ENCODE measurements around the gene GRIK5. TPM values are rescaled to one million over a fixed set of nuclear protein-coding genes. Genes with fewer than 3 reads are reported as not detected.

Gene GRIK5
- total RNA-seq, 1 donor from 2014 or later: 15.5 TPM

GRCh38 chr19:42066075-42066754 is 3.8 kb downstream of the GRIK5 start:
- Histone ChIP-seq H3K27me3 (no peaks in the 10 kb centered on the region), H3K27ac (no peak overlapping the region), H3K36me3 (peaks cover 7 to 24% of the 10 kb centered on the region in 2 donors), H3K9me3 (no peaks in the 10 kb centered on the region), H3K4me1 (peaks cover 0 to 7% of the 10 kb centered on the region in 2 donors), H3K4me3 (no peak overlapping the region)
- TF ChIP-seq, protein P1, sequence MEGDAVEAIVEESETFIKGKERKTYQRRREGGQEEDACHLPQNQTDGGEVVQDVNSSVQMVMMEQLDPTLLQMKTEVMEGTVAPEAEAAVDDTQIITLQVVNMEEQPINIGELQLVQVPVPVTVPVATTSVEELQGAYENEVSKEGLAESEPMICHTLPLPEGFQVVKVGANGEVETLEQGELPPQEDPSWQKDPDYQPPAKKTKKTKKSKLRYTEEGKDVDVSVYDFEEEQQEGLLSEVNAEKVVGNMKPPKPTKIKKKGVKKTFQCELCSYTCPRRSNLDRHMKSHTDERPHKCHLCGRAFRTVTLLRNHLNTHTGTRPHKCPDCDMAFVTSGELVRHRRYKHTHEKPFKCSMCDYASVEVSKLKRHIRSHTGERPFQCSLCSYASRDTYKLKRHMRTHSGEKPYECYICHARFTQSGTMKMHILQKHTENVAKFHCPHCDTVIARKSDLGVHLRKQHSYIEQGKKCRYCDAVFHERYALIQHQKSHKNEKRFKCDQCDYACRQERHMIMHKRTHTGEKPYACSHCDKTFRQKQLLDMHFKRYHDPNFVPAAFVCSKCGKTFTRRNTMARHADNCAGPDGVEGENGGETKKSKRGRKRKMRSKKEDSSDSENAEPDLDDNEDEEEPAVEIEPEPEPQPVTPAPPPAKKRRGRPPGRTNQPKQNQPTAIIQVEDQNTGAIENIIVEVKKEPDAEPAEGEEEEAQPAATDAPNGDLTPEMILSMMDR (IDR thresholded peaks at IDR 0.05): no peak
- intact Hi-C loops (cut with DNase I): no loop called here
- DNase-seq (ENCODE audit: low spot score in 2 of 2): no peak

- H3K27ac ChIP-seq: no peak overlapping the region
- H3K9me3 ChIP-seq: no peaks in the 10 kb centered on the region
- TF ChIP-seq, protein P1 (IDR thresholded peaks at IDR 0.05): no peak
- H3K4me1 ChIP-seq: peaks cover 0 to 4% of the 10 kb centered on the region in 2 donors
- H3K4me3 ChIP-seq: no peak overlapping the region
- intact Hi-C loops (cut with DNase I): no loop called here
- H3K36me3 ChIP-seq: peaks cover 7 to 24% of the 10 kb centered on the region in 2 donors
- no peak for DNase-seq (ENCODE audit: low spot score in 2 of 2)
- H3K27me3 ChIP-seq: no peaks in the 10 kb centered on the region
These were observed 4.5 kb downstream of the GRIK5 start for GRCh38 chr19:42065511-42065910.

DNA sequence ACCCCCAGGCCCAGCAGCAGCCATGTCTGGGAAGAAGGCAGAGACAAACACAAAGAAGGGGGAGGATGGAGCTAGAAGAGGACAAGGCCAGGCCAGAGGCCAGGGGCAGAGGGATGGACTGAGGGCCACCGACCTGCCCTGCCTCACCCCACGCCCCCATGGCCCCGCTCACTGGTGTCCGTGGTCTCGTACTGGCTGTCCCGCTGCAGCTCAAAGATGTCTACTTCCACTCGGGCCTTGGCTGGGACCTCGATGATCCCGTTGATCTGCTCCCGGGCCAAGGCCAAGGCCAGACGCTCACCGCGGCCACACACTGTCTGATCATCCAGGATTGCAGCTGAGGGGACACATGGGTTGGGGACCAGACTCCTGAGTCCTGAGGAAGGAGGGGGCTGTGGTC is 5.0 kb downstream of the GRIK5 start:
- TF ChIP-seq, protein P1 (IDR thresholded peaks at IDR 0.05): no peak
- no peak overlapping the region for H3K27ac ChIP-seq
- intact Hi-C loops (cut with DNase I): no loop called here
- no peaks in the 10 kb centered on the region for H3K4me1 ChIP-seq
- no peaks in the 10 kb centered on the region for H3K9me3 ChIP-seq
- peaks cover 7 to 24% of the 10 kb centered on the region in 2 donors for H3K36me3 ChIP-seq
- no peak for DNase-seq (ENCODE audit: low spot score in 2 of 2)
- H3K4me3 ChIP-seq: no peak overlapping the region
- H3K27me3 ChIP-seq: no peaks in the 10 kb centered on the region

DNA sequence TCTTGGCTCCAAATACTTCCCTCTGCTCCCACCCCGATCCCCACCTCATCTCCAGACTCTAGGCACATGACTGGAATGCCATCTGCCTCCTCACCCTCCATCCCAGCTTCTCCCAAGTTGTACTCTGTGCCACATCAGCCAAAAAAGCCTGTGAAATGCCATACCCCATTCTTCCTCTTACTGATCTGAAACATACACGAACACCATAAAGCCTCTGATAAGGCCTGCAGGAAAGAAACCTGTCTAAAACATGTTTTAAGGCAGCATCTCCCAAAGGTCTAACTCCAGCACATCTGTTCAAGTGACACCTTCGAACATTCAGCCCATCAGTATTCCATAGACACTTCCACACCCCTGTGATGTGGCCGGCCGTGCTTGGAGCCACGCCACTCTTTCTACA is 5.6 kb downstream of the GRIK5 start:
- no peak overlapping the region for H3K27ac ChIP-seq
- H3K4me3 ChIP-seq: no peak overlapping the region
- peaks cover 12 to 26% of the 10 kb centered on the region in 2 donors for H3K36me3 ChIP-seq
- no peaks in the 10 kb centered on the region for H3K9me3 ChIP-seq
- intact Hi-C loops (cut with DNase I): no loop called here
- H3K27me3 ChIP-seq: no peaks in the 10 kb centered on the region
- DNase-seq (ENCODE audit: low spot score in 2 of 2): no peak
- TF ChIP-seq, protein P1 (IDR thresholded peaks at IDR 0.05): no peak
- H3K4me1 ChIP-seq: no peaks in the 10 kb centered on the region

DNA sequence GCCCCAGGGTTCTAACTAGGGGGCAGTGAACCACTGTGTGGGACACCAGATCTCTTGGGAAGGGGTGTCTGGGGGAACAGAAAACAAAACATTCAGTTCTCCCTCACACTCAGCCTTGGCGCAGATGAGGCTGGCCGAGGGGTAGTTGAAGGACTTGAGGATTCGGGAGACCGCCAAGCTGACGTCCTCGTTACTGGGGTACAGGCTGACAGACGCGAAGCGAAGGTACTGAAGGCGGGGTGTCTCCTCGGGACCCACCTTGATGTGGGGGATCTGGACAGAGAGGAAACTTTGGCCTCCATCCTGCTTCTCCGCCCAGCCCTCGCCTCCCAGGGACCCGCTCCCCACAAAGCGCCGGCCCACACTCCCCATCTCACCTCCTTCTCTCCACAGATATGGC is 7.6 kb downstream of the GRIK5 start:
- Histone ChIP-seq H3K4me3 (no peak overlapping the region), H3K27me3 (no peaks in the 10 kb centered on the region), H3K27ac (no peak overlapping the region), H3K36me3 (peaks cover 22 to 38% of the 10 kb centered on the region in 2 donors), H3K4me1 (no peaks in the 10 kb centered on the region), H3K9me3 (no peaks in the 10 kb centered on the region)
- DNase-seq (ENCODE audit: low spot score in 2 of 2): no peak
- intact Hi-C loops (cut with DNase I): no loop called here
- TF ChIP-seq, protein P1 (IDR thresholded peaks at IDR 0.05): no peak

Data from ascending aorta (tissue), 2 donors.